IPS-15b (cell line): Measurements from ENCODE around the gene HSD17B8.
"Not testable (repeated sequence)": the region's sequence is repeated elsewhere in the genome, so short reads cannot be mapped to it uniquely, and the experiment has no call there.

Experiments
- H3K27me3 ChIP-seq: one replicate; pipeline ENCODE4 v1.6.1; 2013; ENCODE audit warnings: low read length; ENCODE audit not compliant: control insufficient read depth, insufficient read depth
- H3K36me3 ChIP-seq: one replicate; pipeline ENCODE4 v1.6.1; 2013; ENCODE audit warnings: low read length; ENCODE audit not compliant: control insufficient read depth, insufficient read depth
- H3K4me1 ChIP-seq: one replicate; pipeline ENCODE4 v1.6.1; 2013; ENCODE audit warnings: mild to moderate bottlenecking, low read length; ENCODE audit not compliant: control insufficient read depth, insufficient read depth
- H3K4me3 ChIP-seq: one replicate; pipeline ENCODE4 v1.5.1; 2013; ENCODE audit warnings: low read depth, low read length
- H3K9ac ChIP-seq: one replicate; pipeline ENCODE4 v1.6.1; 2013; ENCODE audit warnings: low read depth, mild to moderate bottlenecking, low read length
- H3K9me3 ChIP-seq: one replicate; pipeline ENCODE4 v1.6.1; 2013; ENCODE audit warnings: mild to moderate bottlenecking, low read length; ENCODE audit not compliant: control insufficient read depth, insufficient read depth

The HSD17B8 gene

DNA sequence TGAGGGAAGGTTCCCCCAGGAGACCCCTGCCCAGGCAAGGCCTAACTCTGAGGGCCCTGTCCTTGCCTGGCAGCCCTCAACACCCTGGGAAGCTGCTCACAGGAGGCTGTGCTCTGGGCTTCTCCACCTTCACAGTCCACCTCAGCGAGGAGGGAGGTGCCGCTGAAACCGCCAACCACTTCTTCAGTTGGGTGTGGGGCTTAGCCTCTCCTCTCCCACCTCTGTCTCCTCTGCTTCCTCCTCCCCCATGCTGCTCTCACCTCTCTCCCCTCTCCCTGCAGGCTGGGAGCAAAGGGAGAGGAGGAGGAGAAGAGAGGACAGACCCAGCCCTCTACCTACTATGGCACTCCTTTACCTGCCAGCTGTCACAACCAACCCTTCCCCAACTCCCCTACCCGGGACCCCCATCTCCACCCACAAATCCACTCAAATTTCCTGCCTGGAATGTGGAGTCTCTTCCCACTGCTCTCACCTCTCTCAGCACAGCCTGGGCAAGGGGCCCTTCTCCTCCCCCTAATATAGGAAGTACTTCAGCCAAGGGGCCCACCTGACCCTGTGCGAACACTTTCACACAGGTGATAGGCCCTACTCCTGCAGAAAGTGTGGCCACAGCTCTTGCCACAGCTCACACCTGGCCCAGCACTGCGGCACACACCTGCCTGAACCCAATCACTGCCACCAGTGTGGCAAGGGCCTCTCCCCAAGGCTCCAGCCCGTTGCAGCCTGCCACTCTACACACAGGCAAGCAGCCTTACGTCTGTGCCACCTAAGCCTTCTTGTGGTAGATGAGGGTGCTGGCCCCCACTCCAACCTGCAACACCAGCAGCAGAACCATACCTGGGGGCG lies 11.0 kb downstream of the HSD17B8 start:
- Histone ChIP-seq H3K9ac (no peak overlapping the region), H3K4me1 (peaks cover 19% of the 10 kb centered on the region), H3K36me3 (no peaks in the 10 kb centered on the region), H3K27me3 (peaks cover 96% of the 10 kb centered on the region), H3K9me3 (no peaks in the 10 kb centered on the region), H3K4me3 (peak overlapping the region; percentile 28)

DNA sequence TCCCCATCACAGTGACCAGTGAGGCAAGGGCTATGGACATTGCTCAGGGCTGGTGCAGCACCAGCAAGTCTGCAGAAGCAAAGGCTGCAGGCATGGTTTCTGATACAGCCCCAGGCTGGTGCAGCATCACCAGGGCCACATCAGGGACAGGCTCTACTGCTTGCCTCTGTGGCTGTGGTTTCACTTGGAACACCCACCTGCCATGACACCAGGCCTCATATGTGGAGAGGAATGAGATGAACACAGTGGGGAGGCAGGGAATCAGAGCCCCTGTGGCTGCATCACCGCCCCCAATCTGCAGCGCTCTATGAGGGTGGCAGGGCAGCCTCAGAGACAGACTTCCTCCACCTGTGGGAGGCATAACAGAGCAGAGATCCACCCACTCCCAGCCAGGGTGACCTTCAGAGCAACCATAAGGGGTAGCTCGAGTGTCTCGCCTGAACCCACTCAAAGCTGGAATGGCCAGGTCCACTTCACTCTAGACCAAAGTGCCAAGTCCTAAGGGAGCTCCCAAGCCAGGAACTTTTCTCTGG lies 11.7 kb downstream of the HSD17B8 start:
- H3K27me3 ChIP-seq, result peaks cover 93% of the 10 kb centered on the region
- H3K9ac ChIP-seq, result no peak overlapping the region
- no peaks in the 10 kb centered on the region for H3K9me3 ChIP-seq
- H3K36me3 ChIP-seq, result no peaks in the 10 kb centered on the region
- peaks cover 19% of the 10 kb centered on the region for H3K4me1 ChIP-seq
- peak overlapping the region; percentile 4 for H3K4me3 ChIP-seq

DNA sequence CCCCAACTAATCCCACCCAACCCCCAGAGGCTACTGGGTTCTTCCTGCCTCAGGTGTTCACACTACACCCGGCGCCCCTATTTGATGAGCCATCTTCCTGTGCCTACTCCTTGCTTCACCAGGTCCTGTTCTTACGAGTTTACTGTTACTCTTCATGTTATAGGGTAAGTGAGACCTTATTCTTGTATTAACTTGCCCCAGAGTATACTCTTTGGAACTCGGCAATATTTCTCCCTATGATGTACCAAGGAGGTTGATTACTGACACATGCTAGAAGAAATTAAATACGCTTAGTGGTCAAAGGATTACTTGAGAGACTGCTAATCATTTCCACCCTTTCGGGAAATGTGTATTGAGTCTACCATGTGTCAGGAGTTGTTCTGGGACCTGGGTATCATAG lies 12.8 kb downstream of the HSD17B8 start:
- Histone ChIP-seq H3K36me3 (no peaks in the 10 kb centered on the region), H3K4me3 (no peak overlapping the region), H3K4me1 (peaks cover 14% of the 10 kb centered on the region), H3K9ac (no peak overlapping the region), H3K27me3 (peaks cover 94% of the 10 kb centered on the region), H3K9me3 (no peaks in the 10 kb centered on the region)

DNA sequence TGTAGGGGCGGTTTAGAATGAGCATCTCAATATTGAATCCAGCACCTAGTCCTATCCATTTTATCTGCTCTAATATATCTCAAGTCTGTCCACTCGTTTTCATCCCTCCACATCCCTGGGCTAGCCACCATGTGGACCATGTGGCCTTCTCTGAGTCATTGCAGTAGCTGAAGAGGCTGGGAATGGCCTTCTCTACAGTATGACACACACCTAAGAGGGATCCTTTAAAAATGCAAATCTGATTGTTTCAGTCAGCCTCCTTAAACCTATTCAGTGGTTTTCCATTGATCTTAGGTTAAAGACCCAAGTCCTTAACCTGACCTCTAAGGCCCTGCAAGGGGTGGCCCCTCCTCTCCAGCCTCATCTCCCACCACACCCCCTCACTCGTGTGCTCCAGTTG lies 13.2 kb downstream of the HSD17B8 start:
- peaks cover 92% of the 10 kb centered on the region for H3K27me3 ChIP-seq
- H3K9ac ChIP-seq, result no peak overlapping the region
- H3K4me3 ChIP-seq, result no peak overlapping the region
- peaks cover 14% of the 10 kb centered on the region for H3K4me1 ChIP-seq
- no peaks in the 10 kb centered on the region for H3K9me3 ChIP-seq
- no peaks in the 10 kb centered on the region for H3K36me3 ChIP-seq

DNA sequence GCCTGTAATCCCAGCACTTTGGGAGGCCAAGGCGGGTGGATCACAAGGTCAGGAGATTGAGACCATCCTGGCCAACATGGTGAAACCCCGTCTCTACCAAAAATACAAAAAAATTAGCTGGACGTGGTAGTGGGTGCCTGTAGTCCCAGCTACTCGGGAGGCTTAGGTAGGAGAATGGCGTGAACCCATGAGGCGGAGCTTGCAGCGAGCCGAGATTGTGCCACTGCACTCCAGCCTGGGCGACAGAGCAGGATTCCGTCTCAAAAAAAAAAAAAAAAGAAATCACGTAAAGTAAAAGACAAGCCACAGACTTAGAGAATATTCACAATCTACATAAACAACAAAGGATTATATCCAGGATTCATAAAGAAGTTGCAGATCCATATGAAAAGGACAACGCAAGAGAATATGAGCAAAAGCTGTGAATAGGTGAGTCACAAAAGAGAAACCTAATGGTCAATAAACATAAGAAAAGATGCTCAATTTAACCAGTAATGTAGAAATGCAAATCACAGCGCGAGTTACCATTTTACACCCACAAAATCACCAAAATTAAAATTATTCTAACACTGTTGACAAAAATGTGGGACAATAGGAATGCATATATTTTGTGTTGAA lies 22.2 kb downstream of the HSD17B8 start:
- H3K4me1 ChIP-seq, H3K36me3 ChIP-seq, H3K9me3 ChIP-seq, H3K9ac ChIP-seq: not testable (repeated sequence)
- peak overlapping the region; percentile 3 for H3K4me3 ChIP-seq
- peaks cover 12% of the 10 kb centered on the region for H3K27me3 ChIP-seq

DNA sequence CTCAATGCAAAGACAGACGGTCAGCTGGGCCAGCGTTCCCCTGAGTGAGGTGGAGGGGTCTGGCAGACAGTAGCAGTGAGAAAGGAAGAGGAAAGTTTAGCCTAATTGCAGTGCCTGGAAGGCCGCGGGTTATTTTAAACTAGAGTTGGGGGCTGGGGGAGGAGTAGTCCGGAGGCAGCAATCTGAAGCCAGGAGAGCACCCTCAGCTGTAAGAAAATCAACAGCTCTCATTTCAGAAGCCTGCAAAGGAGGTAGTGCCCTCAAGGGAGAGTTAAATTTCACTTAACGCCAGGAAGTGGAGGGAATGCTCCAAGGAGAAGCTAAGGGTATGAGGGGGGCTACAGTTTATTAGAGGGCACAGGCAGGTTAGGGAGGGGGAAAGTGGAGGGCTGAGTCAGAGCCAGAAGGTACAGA lies 30.8 kb downstream of the HSD17B8 start:
- H3K27me3 ChIP-seq, result peaks cover 11% of the 10 kb centered on the region
- H3K9me3 ChIP-seq, result no peaks in the 10 kb centered on the region
- H3K4me3 ChIP-seq, result no peak overlapping the region
- H3K4me1 ChIP-seq, result peaks cover 8% of the 10 kb centered on the region
- no peaks in the 10 kb centered on the region for H3K36me3 ChIP-seq
- H3K9ac ChIP-seq, result no peak overlapping the region

DNA sequence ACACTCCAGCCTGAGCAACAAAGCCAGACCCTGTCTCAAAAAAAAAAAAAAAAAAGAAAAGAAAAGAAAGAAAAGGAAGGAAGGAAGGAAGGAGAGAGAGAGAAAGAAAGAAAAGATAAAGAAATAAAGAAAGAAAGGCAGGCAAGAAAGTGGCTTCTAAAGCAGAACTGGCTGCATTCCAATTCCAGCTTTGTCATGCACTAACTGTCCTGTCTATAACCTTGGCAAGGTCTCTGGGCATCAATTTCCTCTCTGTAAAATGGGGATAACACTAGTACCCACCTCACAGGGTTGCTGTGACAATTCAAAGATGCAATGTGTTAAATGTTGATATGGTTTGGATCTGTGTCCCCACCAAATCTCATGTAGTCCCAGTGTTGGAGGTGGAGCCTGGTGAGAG lies 31.9 kb downstream of the HSD17B8 start:
- Histone ChIP-seq H3K9ac (no peak overlapping the region), H3K27me3 (peaks cover 9% of the 10 kb centered on the region), H3K4me3 (no peak overlapping the region), H3K36me3 (no peaks in the 10 kb centered on the region), H3K9me3 (no peaks in the 10 kb centered on the region), H3K4me1 (peaks cover 8% of the 10 kb centered on the region)

DNA sequence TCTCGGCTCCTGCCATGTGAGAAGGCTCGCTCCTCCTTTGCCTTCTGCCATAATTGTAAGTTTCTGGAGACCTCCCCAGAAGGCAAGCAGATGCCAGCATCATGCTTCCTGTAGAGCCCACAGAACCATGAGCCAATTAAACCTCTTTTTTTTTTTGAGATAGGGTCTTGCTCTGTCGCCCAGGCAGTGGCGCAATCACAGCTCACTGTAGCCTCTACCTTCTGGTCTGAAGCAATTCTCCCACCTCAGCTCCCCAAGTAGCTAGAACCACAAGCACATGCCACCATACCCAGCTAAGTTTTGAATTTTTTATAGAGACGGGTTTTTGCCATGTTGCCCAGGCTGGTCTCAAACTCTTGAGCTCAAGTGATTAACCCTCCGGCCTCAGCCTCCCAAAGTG lies 32.4 kb downstream of the HSD17B8 start:
- no peak overlapping the region for H3K4me3 ChIP-seq
- peaks cover 8% of the 10 kb centered on the region for H3K4me1 ChIP-seq
- no peaks in the 10 kb centered on the region for H3K9me3 ChIP-seq
- H3K9ac ChIP-seq, result no peak overlapping the region
- peaks cover 9% of the 10 kb centered on the region for H3K27me3 ChIP-seq
- H3K36me3 ChIP-seq, result no peaks in the 10 kb centered on the region

DNA sequence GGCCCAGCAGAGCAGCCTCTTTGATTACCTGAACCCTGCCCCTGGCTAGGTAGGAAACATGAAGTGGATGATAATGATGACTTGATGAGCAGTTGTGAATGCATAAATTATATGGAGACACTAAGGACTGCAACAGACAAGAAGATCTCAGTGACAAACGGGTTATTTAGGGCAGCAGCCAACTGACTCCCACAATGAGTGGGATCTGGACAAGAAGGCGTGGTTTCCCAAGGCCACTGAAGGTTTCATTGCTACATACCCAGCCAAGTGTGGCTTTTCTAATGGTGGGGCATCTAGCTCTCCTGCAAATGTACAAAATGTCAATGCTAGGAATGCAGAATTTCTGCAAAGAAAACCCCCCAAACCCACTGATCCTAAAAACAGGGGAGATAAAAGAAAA lies 33.3 kb downstream of the HSD17B8 start:
- Histone ChIP-seq H3K36me3 (no peaks in the 10 kb centered on the region), H3K9me3 (no peaks in the 10 kb centered on the region), H3K27me3 (peaks cover 14% of the 10 kb centered on the region), H3K4me1 (peaks cover 8% of the 10 kb centered on the region), H3K9ac (no peak overlapping the region), H3K4me3 (no peak overlapping the region)

DNA sequence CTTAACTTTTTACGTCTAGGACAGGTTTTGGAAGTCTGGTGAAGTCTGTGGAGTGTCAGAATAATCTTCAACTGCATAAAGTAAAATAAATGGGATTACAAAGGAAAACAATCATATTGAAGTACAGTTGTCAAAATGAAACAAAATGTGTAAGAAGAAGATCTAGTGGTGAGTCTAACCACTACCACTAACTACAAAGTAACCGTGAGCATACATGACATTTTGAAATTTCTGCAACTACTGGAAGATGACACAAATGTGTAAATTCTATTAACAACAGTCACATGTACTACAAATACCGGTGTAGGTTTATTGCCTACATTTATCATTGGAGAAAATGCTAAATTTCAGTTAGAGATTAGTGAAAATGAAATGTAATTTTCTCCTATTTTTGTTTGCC lies 37.5 kb downstream of the HSD17B8 start:
- no peak overlapping the region for H3K4me3 ChIP-seq
- no peaks in the 10 kb centered on the region for H3K36me3 ChIP-seq
- H3K4me1 ChIP-seq, result no peaks in the 10 kb centered on the region
- peaks cover 23% of the 10 kb centered on the region for H3K27me3 ChIP-seq
- no peak overlapping the region for H3K9ac ChIP-seq
- H3K9me3 ChIP-seq, result no peaks in the 10 kb centered on the region

DNA sequence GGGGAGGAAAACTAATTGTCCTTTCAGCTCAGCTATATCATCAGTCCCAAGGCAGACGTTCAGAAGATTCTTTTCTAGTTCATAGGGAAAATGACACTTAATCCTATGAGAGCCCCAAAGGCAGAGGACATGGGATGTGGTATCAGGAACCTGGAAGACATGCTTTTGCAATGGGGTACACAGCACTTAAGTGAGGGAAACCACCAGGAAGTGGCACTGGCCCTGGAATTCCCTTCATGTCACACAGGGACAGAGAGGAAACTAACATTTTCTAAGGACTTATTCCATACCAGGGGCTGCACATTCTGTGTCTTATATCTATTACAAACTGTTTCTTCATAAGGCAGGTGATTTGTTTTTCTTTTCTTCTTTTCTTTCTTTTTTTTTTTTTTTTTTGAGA lies 39.0 kb downstream of the HSD17B8 start:
- Histone ChIP-seq H3K36me3 (no peaks in the 10 kb centered on the region), H3K4me3 (no peak overlapping the region), H3K9ac (no peak overlapping the region), H3K27me3 (peaks cover 35% of the 10 kb centered on the region), H3K9me3 (no peaks in the 10 kb centered on the region), H3K4me1 (no peaks in the 10 kb centered on the region)
